ENCODE results near the gene ARRB2. TPM values are rescaled to one million over a fixed set of nuclear protein-coding genes. Genes with fewer than 3 reads are reported as not detected.

Gene ARRB2
- total and polyA plus RNA-seq, 2 experiments from 2014 or later, result 37.3 to 45.0 TPM

GRCh38 chr17:4715063-4715744, 4.8 kb downstream of the ARRB2 start:
- Mint-ChIP-seq H3K27me3 (ENCODE audit: insufficient read depth, low read depth, poor library complexity) (peaks cover 12% of the 10 kb centered on the region), H3K27ac (peak overlapping the region; percentile 80; the same call in 1 of the 2 replicates), H3K4me3 (no peak overlapping the region), H3K9me3 (no peaks in the 10 kb centered on the region), H3K36me3 (ENCODE audit: low read depth) (peaks cover 34% of the 10 kb centered on the region), H3K4me1 (peaks cover 9% of the 10 kb centered on the region; the same call in 2 of the 3 replicates)
- Histone ChIP-seq H3K36me3 (ENCODE audit: insufficient read depth) (no peaks in the 10 kb centered on the region; the same call in 1 of the 2 replicates), H3F3A (replicated peaks; ENCODE audit: low read depth) (0 out of 2 replicates have a peak, but pooled peaks cover 5% of the 10 kb centered on the region), H4K20me1 (replicated peaks; ENCODE audit: insufficient read depth) (no peaks in the 10 kb centered on the region; the same call in 1 of the 2 replicates), H3K4me2 (no peak overlapping the region), H3K79me2 (replicated peaks; ENCODE audit: insufficient read depth) (peaks cover 27% of the 10 kb centered on the region), H3K27ac (ENCODE audit: low read depth) (no peak overlapping the region), H3K27me3 (ENCODE audit: insufficient read depth) (no peaks in the 10 kb centered on the region), H3K9me2 (ENCODE audit: insufficient read depth) (no peaks in the 10 kb centered on the region), H2AFZ (no peak overlapping the region), H3K4me1 (ENCODE audit: insufficient read depth) (peaks cover 11% of the 10 kb centered on the region), H3K4me3 (no peak overlapping the region)
- TF ChIP-seq ZNF114 (CRISPR knock-in tag; IDR thresholded peaks at IDR 0.05) (no peak), CREB1 (CRISPR knock-in tag; IDR thresholded peaks at IDR 0.05; ENCODE audit: low read depth) (no peak), EZH2 (IDR thresholded peaks at IDR 0.05; ENCODE audit: low read depth, unreplicated experiment) (no peak), EZH2phosphoT487 (IDR thresholded peaks at IDR 0.05; ENCODE audit: unreplicated experiment) (no peak), ETS1 (IDR thresholded peaks at IDR 0.05) (no peak), ZNF462 (CRISPR knock-in tag; IDR thresholded peaks at IDR 0.05) (no peak), STAT1 (IDR thresholded peaks at IDR 0.05; ENCODE audit: unreplicated experiment) (no peak), POLR2AphosphoS5 (IDR thresholded peaks at IDR 0.05; ENCODE audit: low read depth) (no peak), ZNF331 (CRISPR knock-in tag; IDR thresholded peaks at IDR 0.05; ENCODE audit: low read depth) (no peak), REST (IDR thresholded peaks at IDR 0.05; ENCODE audit: unreplicated experiment) (no peak), NANOG (IDR thresholded peaks at IDR 0.05; ENCODE audit: borderline replicate concordance) (no peak), CTCF (conservative IDR thresholded peaks at IDR 0.05; ENCODE audit: low read depth in 2 of 2) (no peak)
- ATAC-seq, result no peak
- DNase-seq (ENCODE audit: low spot score), result no peak
